ENCODE data around the gene SDF2L1. TPM values are rescaled to one million over a fixed set of nuclear protein-coding genes. Genes with fewer than 3 reads are reported as not detected.

The SDF2L1 gene
- total and polyA plus RNA-seq, 9 of the 15 experiments (the other 6 are each of a cell fraction or from before 2014, with no cell fraction given), result 15.1 to 989 (median 124) TPM

- no TSS peak for BruUV-seq (replicated peaks)
- DNase-seq (ENCODE audit: extremely low read depth in 1 of 4, low spot score in 3 of 4), result peak; percentile 70 to 86 (median 78)
- H3K4me1 ChIP-seq (replicated peaks in 1 of 2; ENCODE audit: control insufficient read depth in 2 of 2, insufficient read depth in 2 of 2, low read length in 2 of 2), result peaks cover 28 to 50% of the 10 kb centered on the region in 2 experiments
- ChIA-PET POLR2A (interaction anchor here (0.5 to 76.8 kb wide), 23 partner anchors 15 to 761 kb away, joined by 3 to 4622 read pairs (median 6); partner anchors contain the start of genes CCDC116, PPIL2, SDF2L1 and YDJC), CTCF (ENCODE audit: low intra/inter-chr PET ratio) (interaction anchor here (0.7 to 8.8 kb wide), 6 partner anchors 14 to 56 kb away, joined by 3 to 99 read pairs (median 15); partner anchors contain the start of genes CCDC116 and YDJC)
- H3K27ac ChIP-seq (ENCODE audit: extremely low read depth, low read depth, low read length), result peak overlapping the region; percentile 83
- FAIRE-seq, result no peak
- peaks cover 25% of the 10 kb centered on the region for H4K20me1 ChIP-seq (replicated peaks; ENCODE audit: control insufficient read depth, insufficient read depth, low read length)
- H3K9me1 ChIP-seq (ENCODE audit: control insufficient read depth, insufficient read depth, low read length), result peaks cover 16% of the 10 kb centered on the region
- in situ Hi-C loops (cut with MboI) (loop anchor here (5.0 to 25.0 kb wide), 3 partner anchors 106 to 506 kb away; no protein-coding TSS in a partner anchor), intact Hi-C loops (cut with micrococcal nuclease) (loop anchor here (1.0 to 2.0 kb wide), 3 partner anchors 8 to 55 kb away; no protein-coding TSS in a partner anchor)
- no peaks in the 10 kb centered on the region; a peak in 1 of 5 replicates for H3K27me3 ChIP-seq (ENCODE audit: control insufficient read depth in 2 of 2, insufficient read depth in 2 of 2, low read length in 2 of 2)
- no peak overlapping the region; the same call in 1 of the 2 replicates for H2AFZ ChIP-seq (ENCODE audit: low read depth, low read length)
- peak overlapping the region; percentile 59 for H3K4me3 ChIP-seq
- no peaks in the 10 kb centered on the region for H3K9me3 ChIP-seq (replicated peaks; ENCODE audit: control insufficient read depth, insufficient read depth, low read depth, low read length)
- peaks cover 41% of the 10 kb centered on the region for H3K79me2 ChIP-seq (ENCODE audit: control insufficient read depth, insufficient read depth, low read length)
- ATAC-seq, result no peak
- peaks cover 45% of the 10 kb centered on the region for H3K36me3 ChIP-seq (ENCODE audit: control insufficient read depth, insufficient read depth, low read length)
- peak overlapping the region; percentile 95 for H3K4me2 ChIP-seq (ENCODE audit: insufficient read depth, low read length)
- WGBS (ENCODE audit: insufficient coverage, low coverage, missing lambda C conversion rate), result 84% methylated on average over 22 of the region's 22 CpGs
- H3K9ac ChIP-seq (ENCODE audit: insufficient read depth in 1 of 2, low read depth in 2 of 2, low read length in 2 of 2), result peak overlapping the region; percentile 92 to 97
- TF ChIP-seq ZFP36 (IDR thresholded peaks at IDR 0.05; ENCODE audit: low read depth, low read length, partially characterized antibody) (peak; percentile 30), TBL1XR1 (IDR thresholded peaks at IDR 0.05; ENCODE audit: low read length in 2 of 2) (peak in 1 of 2 experiments; percentile 46; a peak in 1 of 4 replicates), ZNF609 (CRISPR knock-in tag; IDR thresholded peaks at IDR 0.05; ENCODE audit: borderline replicate concordance) (no peak), CTCF (IDR thresholded peaks at IDR 0.05 in 2 of 3, conservative IDR thresholded peaks at IDR 0.05 in 1 of 3; ENCODE audit: insufficient read depth in 2 of 3, low read depth in 1 of 3, low read length in 3 of 3) (peak in 2 of 3 experiments; percentile 54 to 77; a peak in 4 of 6 replicates), LEF1 (IDR thresholded peaks at IDR 0.05) (no peak), RCOR1 (IDR thresholded peaks at IDR 0.05; ENCODE audit: borderline replicate concordance in 1 of 2, low read depth in 2 of 2, low read length in 2 of 2) (peak in 1 of 2 experiments; percentile 56; a peak in 1 of 4 replicates), WHSC1 (IDR thresholded peaks at IDR 0.05; ENCODE audit: low read length) (peak; percentile 60), FIP1L1 (IDR thresholded peaks at IDR 0.05; ENCODE audit: low read depth, low read length, poor library complexity, severe bottlenecking) (no peak), MAFK (IDR thresholded peaks at IDR 0.05; ENCODE audit: low read length) (peak; percentile 35; the same call in 1 of the 2 replicates), CREBBP (IDR thresholded peaks at IDR 0.05; ENCODE audit: low read depth, low read length) (peak; percentile 21), HDAC6 (IDR thresholded peaks at IDR 0.05; ENCODE audit: low read depth, low read length) (peak; percentile 59; the same call in 1 of the 2 replicates)
Measured at GRCh38 chr22:21643533-21644357, 1.6 kb downstream of the SDF2L1 start.
